Body of pancreas (tissue), 4 donors: ENCODE results near the gene AQR. TPM values are rescaled to one million over a fixed set of nuclear protein-coding genes. Genes with fewer than 3 reads are reported as not detected.

Source experiments
- ATAC-seq: fragments of 150-250 bp; one replicate; pipeline ENCODE4 v1.9.1; 2016
- DNase-seq, 4 donors: peaks; one replicate each; pipeline ENCODE4 v3.0.0-alpha.2; 2019
- H3K27ac ChIP-seq, 4 donors: fragments of 200-600 bp; sonication (generic); 1 replicate in 3 of 4; 2 replicates in 1 of 4; pipeline versions ENCODE4 v1.5.1 to v1.6.1; 2016 to 2019; ENCODE audit warnings: mild to moderate bottlenecking in 1 of 4, mixed read lengths in 1 of 4, moderate library complexity in 1 of 4
- H3K27me3 ChIP-seq, 2 donors: fragments of 200-600 bp; sonication (generic); one replicate each; pipeline ENCODE4 v1.6.0; 2016; ENCODE audit warnings: mild to moderate bottlenecking in 1 of 2
- H3K36me3 ChIP-seq, 2 donors: fragments of 200-600 bp; sonication (generic); replicated peaks in 1 of 2; 2 replicates each; pipeline ENCODE4 v1.5.1; 2016; ENCODE audit warnings: low read depth in 2 of 2; ENCODE audit not compliant: insufficient read depth in 1 of 2
- H3K4me1 ChIP-seq: fragments of 200-600 bp; sonication (generic); one replicate; pipeline ENCODE4 v1.6.0; 2016
- H3K4me3 ChIP-seq, 2 donors: fragments of 200-600 bp; sonication (generic); 1 replicate in 1 of 2; 2 replicates in 1 of 2; pipeline ENCODE4 v1.5.1; 2016 to 2019
- H3K9me3 ChIP-seq, 3 donors: fragments of 200-600 bp; sonication (generic); 1 replicate in 2 of 3; 2 replicates in 1 of 3; pipeline ENCODE4 v1.5.1; 2016
- CTCF ChIP-seq, 7 experiments: fragments of 450-650 bp in 4 of 7; fragments of 200-600 bp in 3 of 7; sonication (generic) in 3 of 7; IDR thresholded peaks; one replicate each; pipeline ENCODE4 v1.5.1; 2016 to 2019; ENCODE audit warnings: antibody characterized with exemption in 7 of 7
- POLR2A ChIP-seq, 3 donors: fragments of 450-650 bp; IDR thresholded peaks; one replicate each; pipeline ENCODE4 v1.6.1; 2016; ENCODE audit warnings: antibody characterized with exemption in 3 of 3, mild to moderate bottlenecking in 2 of 3
- WGBS, 2 donors: methylation state at CpG; one replicate each; pipeline ENCODE4 v1.1.5; 2017; 5-methylcytosine and 5-hydroxymethylcytosine counted together
- intact Hi-C: fragments of 100-400 bp; cut with DNase I; formaldehyde crosslinking; loops from one replicate; pipeline ENCODE4 v1.15.1; 2023
- total RNA-seq, 2 donors: library from RNA; depleted of rRNA; stranded (reverse); fragments of >200 nt; gene quantifications; one replicate each; pipeline ENCODE4 v1.1.0, GENCODE V29; 2016

The AQR gene
- total RNA-seq, 2 donors from 2014 or later: 10.5 to 15.0 TPM

- TF ChIP-seq POLR2A (IDR thresholded peaks at IDR 0.05) (no peak), CTCF (IDR thresholded peaks at IDR 0.05) (no peak)
- WGBS, 2 donors: 65 to 73% methylated on average over 2 of the region's 2 CpGs
- intact Hi-C loops: no loop called here
- no peak overlapping the region for H3K27ac ChIP-seq
- H3K4me1 ChIP-seq: peaks cover 27% of the 10 kb centered on the region
- no peaks in the 10 kb centered on the region for H3K27me3 ChIP-seq
- H3K9me3 ChIP-seq: no peaks in the 10 kb centered on the region
- DNase-seq: no peak
- peaks cover 0 to 3% of the 10 kb centered on the region in 2 donors for H3K36me3 ChIP-seq
- H3K4me3 ChIP-seq: no peak overlapping the region
- ATAC-seq: no peak
Observed at GRCh38 chr15:34964277-34964676, 5.3 kb downstream of the AQR start.

GRCh38 chr15:34953851-34954250 is 15.7 kb downstream of the AQR start:
- intact Hi-C loops: no loop called here
- 66 to 75% methylated on average over 8 of the region's 8 CpGs for WGBS, 2 donors
- Histone ChIP-seq H3K36me3 (peaks cover 0 to 3% of the 10 kb centered on the region in 2 donors), H3K9me3 (no peaks in the 10 kb centered on the region), H3K4me1 (peaks cover 27% of the 10 kb centered on the region), H3K4me3 (no peak overlapping the region), H3K27ac (no peak overlapping the region), H3K27me3 (no peaks in the 10 kb centered on the region)
- TF ChIP-seq CTCF (IDR thresholded peaks at IDR 0.05) (no peak), POLR2A (IDR thresholded peaks at IDR 0.05) (no peak)
- no peak for DNase-seq
- ATAC-seq: no peak

- no peak overlapping the region for H3K4me3 ChIP-seq
- no peak overlapping the region for H3K27ac ChIP-seq
- intact Hi-C loops: no loop called here
- ATAC-seq (no peak), DNase-seq (no peak)
- no peak for TF ChIP-seq CTCF (IDR thresholded peaks at IDR 0.05)
- TF ChIP-seq POLR2A (IDR thresholded peaks at IDR 0.05): no peak
- H3K4me1 ChIP-seq: peaks cover 27% of the 10 kb centered on the region
- H3K36me3 ChIP-seq: peaks cover 0 to 3% of the 10 kb centered on the region in 2 donors
- H3K27me3 ChIP-seq: no peaks in the 10 kb centered on the region
- no peaks in the 10 kb centered on the region for H3K9me3 ChIP-seq
Observed at GRCh38 chr15:34952481-34952880, 17.1 kb downstream of the AQR start.

- no peak for DNase-seq
- TF ChIP-seq CTCF (IDR thresholded peaks at IDR 0.05) (no peak), POLR2A (IDR thresholded peaks at IDR 0.05) (no peak)
- H3K27ac ChIP-seq: no peak overlapping the region
- H3K4me1 ChIP-seq: peaks cover 24% of the 10 kb centered on the region
- peaks cover 0 to 3% of the 10 kb centered on the region in 2 donors for H3K36me3 ChIP-seq
- no peaks in the 10 kb centered on the region for H3K9me3 ChIP-seq
- no peaks in the 10 kb centered on the region for H3K27me3 ChIP-seq
- 9 to 18% methylated on average over 1 of the region's 1 CpG for WGBS, 2 donors
- no peak for ATAC-seq
- intact Hi-C loops: no loop called here
- no peak overlapping the region for H3K4me3 ChIP-seq
Observed at GRCh38 chr15:34951993-34952392, 17.5 kb downstream of the AQR start.

- Histone ChIP-seq H3K36me3 (peaks cover 0 to 6% of the 10 kb centered on the region in 2 donors), H3K4me1 (no peaks in the 10 kb centered on the region), H3K4me3 (no peak overlapping the region), H3K9me3 (no peaks in the 10 kb centered on the region), H3K27me3 (no peaks in the 10 kb centered on the region), H3K27ac (no peak overlapping the region)
- DNase-seq: no peak
- intact Hi-C loops: no loop called here
- no peak for ATAC-seq
- TF ChIP-seq CTCF (IDR thresholded peaks at IDR 0.05): no peak
- TF ChIP-seq POLR2A (IDR thresholded peaks at IDR 0.05): no peak
- WGBS, 2 donors: 95 to 96% methylated on average over 3 of the region's 3 CpGs
Observed at GRCh38 chr15:34944936-34945335, 24.6 kb downstream of the AQR start.
